ENCODE data around the gene EPC1.
"Not testable (repeated sequence)": the region's sequence is repeated elsewhere in the genome, so short reads cannot be mapped to it uniquely, and the experiment has no call there.

Gene EPC1

DNA sequence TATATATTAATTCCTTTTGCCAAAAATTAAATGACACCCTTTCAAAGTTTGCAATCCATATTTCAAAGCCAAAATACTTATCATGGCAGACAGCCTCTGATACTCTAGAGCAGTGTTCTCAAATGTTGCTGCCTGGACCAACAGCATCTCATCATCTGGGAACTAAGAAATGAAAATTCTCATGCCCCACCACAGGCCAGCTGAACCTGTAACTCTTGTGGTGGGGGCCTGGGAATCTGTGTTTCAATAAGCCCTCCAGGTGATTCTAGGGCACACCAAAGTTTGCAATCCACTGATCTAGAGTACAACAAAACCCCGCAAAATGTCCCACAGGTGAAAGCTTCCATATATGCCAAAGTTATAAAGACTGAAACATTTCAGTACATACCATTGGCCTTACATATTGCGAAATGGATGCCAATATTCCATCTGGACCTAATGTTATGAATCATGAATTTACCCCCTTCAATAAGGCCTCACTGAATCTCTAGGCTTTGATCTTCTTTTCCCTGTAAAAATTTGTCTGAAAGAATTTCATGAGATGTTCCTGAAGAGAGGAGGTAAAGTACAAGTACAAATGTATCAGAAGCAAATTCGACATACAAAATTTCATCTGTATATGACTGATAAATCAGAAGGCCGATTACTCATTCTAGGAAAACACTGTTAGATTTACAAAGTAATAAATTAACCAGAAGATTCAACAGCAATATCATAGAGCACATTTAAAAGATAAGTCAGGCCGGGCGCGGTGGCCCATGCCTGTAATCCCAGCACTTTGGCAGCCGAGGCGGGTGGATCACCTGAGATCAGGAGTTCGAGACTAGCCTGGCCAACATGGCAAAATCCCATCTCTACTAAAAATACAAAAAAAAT is 25.3 kb upstream of the EPC1 start:
- no peak for DNase-seq

GRCh38 chr10:32371101-32371500 is 24.1 kb upstream of the EPC1 start:
- DNase-seq, result no peak

DNA sequence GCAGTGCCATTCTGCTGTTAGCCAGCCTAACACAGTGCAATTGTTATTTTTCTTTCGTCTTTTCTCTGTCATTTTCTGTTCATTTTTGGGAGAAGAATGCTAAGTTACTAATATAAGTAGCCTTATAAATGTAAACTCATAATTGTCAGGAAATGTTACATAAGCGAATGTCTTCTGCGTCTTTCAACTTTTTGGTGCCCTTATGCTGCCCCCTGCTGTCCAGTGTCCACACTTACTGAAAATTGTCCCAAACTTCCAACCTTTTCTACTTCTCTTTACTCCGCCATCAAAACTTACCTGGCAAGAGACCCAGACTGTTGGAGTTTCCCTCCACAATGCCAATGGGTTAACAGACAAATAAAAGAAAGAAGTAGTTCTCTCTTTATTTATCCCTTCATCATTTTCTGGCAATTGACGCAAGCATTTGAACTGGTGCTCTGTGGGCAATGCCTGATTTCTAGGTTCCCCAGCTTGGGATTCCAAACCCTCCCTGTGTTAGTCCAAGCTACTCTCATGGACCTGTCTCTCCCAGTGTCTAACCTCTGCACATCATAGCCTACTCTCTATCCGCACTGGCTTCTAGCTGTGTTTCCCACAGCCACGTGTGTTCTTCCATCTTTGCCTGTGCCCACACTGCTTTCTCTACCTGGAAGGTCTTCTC is 21.0 kb upstream of the EPC1 start:
- DNase-seq, result peak; percentile 52

DNA sequence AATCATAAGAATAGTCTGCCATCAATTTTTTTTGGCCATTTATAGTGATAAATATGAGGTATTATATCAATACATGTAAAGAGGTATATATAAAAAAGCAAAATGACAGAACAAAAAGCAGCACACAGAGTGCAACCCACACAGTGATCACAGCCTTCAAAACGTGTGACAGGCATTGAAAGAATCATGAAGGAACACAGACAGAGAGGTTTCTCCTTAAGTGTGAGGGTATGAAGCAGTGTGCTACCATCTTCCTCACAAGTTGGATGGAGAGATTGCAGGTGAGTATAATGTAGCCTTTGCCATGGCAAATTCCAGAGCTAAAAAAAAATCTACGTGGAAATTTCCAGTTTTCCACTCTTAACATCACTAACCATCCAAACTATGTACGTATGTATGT is 19.6 kb upstream of the EPC1 start:
- DNase-seq, result no peak

GRCh38 chr10:32366111-32366510 is 19.2 kb upstream of the EPC1 start:
- no peak for DNase-seq

DNA sequence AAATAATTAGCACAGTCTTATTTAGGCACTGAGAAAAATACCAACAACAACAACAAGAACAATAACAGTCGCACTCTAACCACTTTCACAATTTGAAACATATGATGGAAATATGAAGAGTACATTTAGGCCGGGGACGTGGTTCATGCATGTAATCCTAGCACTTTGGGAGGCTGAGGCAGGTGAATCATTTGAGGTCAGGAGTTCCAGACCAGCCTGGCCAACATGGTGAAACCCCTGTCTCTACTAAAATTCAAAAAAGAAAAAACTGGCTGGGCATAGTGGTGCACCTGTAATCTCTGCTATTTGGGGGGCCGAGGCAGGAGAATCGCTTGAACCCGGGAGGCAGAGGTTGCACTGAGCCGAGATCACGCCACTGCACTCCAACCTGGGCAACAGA is 18.4 kb upstream of the EPC1 start:
- not testable (repeated sequence) for DNase-seq

DNA sequence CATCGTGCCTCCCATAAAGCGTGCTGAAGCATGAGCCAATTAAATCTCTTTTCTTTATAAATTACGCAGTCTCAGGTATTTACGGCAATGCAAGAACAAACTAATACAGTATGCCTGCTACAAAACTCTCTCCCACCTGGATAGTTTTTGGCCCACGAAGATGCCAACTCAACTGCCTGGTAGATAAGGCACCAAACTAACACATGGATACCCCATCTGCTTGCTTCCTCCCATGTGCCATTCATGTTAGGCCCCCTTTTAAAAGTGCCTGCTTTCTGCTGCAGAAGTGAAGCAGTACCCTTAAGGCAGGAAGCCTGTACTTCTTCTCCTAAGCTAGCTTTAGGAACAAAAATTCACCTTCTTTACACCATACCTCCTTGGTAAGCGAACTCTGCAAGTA is 15.6 kb upstream of the EPC1 start:
- no peak for DNase-seq

DNA sequence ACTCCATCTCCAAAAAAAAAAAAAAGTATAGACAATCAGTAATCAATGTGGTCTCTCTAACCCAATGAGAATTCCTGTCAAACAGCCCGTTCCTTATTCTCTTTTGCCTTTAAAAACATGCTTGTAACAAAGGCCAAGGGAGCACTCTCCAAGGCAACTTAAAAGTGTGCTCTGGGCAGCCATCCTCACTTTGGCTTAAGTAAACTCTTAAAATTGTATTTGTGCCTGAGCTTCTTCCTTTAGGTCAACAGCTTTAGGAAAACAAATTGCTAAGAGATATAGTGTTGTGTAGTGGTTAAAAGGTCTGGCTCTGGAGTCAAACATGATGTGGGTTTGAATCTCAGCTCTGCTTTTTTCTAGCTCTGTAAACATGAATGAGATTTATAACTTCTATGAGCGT is 13.9 kb upstream of the EPC1 start:
- no peak for DNase-seq

DNA sequence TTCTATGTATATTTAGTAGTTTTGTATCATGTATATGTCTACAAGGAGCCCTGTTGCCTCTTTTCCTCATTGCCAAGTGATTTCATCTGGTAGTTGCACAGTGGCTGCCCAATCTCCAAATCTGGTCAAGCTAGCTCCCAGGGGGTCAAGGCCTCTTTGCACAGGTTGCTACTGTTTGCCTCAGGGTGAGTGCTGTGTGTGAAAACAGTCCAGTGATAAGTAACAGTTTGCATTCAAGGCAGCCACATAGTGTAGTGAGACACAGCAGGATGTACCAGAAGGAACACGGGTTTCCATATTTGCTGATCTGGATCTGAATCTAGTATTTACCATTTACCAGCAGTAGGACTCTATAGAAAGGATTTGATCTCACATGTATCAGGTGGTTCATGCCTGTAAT is 13.3 kb upstream of the EPC1 start:
- no peak for DNase-seq

- peak; percentile 24 for DNase-seq
These were observed 10.2 kb upstream of the EPC1 start for GRCh38 chr10:32357056-32357735.

DNA sequence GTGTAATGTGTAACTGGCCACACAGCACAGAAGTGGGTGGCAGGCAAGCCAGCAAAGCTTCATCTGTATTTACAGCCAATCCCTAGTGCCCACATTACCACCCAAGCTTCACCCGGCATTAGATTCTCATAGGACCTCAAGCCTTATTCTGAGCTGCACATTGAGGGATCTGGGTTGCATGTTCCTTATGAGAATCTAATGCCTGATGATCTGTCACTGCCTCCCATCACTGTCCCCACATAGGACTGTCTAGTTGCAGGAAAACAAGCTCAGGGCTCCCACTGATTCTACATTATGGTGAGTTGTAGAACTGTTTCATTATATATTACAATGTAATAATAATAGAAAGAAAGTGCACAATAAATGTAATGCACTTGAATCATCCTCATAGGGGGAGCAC is 7.7 kb upstream of the EPC1 start:
- DNase-seq, result not testable (repeated sequence)

DNA sequence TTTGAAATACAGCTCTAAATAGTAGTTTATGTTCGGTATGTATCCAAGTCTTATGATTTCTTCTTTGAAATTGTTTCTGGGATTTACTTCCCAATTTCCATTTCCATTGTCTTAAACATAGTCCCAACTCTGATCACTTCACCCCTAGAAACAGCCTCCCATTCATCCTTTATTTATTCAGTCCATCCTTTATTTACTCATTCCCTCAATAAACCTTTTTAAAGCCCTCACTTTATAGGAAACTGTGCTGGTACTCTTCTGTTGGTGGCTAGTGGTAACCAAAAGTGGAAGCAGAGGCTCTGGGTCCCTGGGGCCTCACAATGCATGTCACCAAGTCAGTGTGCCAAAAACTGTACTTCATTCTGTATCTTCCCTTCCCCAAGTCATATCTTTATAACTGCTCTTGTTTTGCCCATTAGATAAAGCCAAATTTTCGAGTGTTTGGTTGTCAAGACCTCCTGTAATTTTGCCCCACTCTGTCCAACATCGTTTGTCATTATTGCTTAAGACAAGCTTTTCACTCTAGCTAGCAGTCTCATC is 3.9 kb upstream of the EPC1 start:
- no peak for DNase-seq

DNA sequence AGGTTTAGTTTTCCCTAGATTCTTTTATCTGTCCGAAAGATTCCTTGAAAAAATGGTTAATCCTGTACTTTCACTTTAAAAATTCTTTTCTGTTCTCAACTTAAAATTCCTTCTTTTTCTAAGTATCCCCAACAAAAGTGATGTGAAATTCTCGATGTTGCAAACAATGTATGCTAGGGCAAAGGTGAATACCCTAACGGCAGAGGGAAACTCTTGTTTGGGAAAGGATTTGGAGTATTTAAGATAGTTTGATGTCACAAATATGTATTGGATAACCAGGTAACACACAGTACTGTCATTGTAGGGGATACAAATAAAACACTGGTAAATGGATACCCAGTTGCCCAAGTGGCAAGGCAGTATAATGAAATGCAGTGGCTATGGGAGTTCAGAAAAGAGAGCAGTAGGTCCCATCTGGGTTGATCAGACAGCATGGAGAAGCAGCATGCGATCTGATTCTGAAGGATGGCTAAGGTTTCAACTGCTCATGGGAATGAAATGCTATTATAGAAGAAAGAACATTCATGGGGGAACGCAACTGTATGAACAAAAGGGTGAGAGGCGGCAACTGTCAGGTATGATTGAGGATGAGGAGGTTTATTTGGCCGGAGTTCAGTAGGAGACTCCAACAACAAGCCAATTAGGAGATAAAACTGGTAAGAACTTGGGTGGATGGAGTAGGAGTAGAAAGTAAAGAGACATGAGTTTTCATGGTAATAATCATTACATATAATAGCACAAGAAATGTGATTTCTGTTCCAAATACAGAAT is 3.2 kb upstream of the EPC1 start:
- no peak for DNase-seq

- no peak for DNase-seq
These were observed 2.2 kb upstream of the EPC1 start for GRCh38 chr10:32349199-32349585.

GRCh38 chr10:32348297-32349198 is 1.6 kb upstream of the EPC1 start:
- no peak for DNase-seq

- DNase-seq, result no peak
These were observed 535 bp upstream of the EPC1 start for GRCh38 chr10:32347363-32348022.

- peak; percentile 91 for DNase-seq
These were observed 816 bp downstream of the EPC1 start for GRCh38 chr10:32346134-32346550.

GRCh38 chr10:32341596-32341995 is 5.4 kb downstream of the EPC1 start:
- DNase-seq, result no peak

- no peak for DNase-seq
These were observed 6.3 kb downstream of the EPC1 start for GRCh38 chr10:32340596-32341180.

- no peak for DNase-seq
These were observed 8.7 kb downstream of the EPC1 start for GRCh38 chr10:32338262-32338661.

- DNase-seq, result no peak
These were observed 9.6 kb downstream of the EPC1 start for GRCh38 chr10:32337350-32337749.

All from activated effector memory CD4-positive, alpha-beta T cell treated with Interleukin-2 at 50 U/mL for 16 hours (primary cell).